Tibial nerve (tissue), 3 donors: ENCODE measurements around the gene SOX9.

Source experiments
- CTCF ChIP-seq, 5 experiments: fragments of 200-600 bp in 3 of 5; fragments of 450-650 bp in 2 of 5; sonication (generic) in 3 of 5; IDR thresholded peaks; one replicate each; pipeline ENCODE4 v1.5.1; 2016 to 2019; ENCODE audit warnings: antibody characterized with exemption in 5 of 5, mild to moderate bottlenecking in 3 of 5, moderate library complexity in 2 of 5
- POLR2A ChIP-seq, 2 donors: fragments of 450-650 bp; IDR thresholded peaks; one replicate each; pipeline ENCODE4 v1.6.1; 2017; ENCODE audit warnings: antibody characterized with exemption in 2 of 2, mild to moderate bottlenecking in 2 of 2, moderate library complexity in 2 of 2

- no peak for TF ChIP-seq CTCF (IDR thresholded peaks at IDR 0.05)
- no peak for TF ChIP-seq POLR2A (IDR thresholded peaks at IDR 0.05)
Measured at GRCh38 chr17:72169823-72170222, 49.0 kb downstream of the SOX9 start.
